Activated CD4-positive, alpha-beta memory T cell treated with anti-CD3 and anti-CD28 coated beads, Interleukin-2, amount 10 ng/mL, durations not matched to agents 7 days and 5 days (primary cell): ENCODE results near the gene ATG14. TPM values are rescaled to one million over a fixed set of nuclear protein-coding genes. Genes with fewer than 3 reads are reported as not detected.

Experiments
- CTCF ChIA-PET: fragments of 350-600 bp; sonication (Branson Sonifier 250); formaldehyde crosslinking; loops from one replicate; lab custom pipeline; 2021; ENCODE audit warnings: antibody characterized with exemption, inconsistent platforms; lab: Charles Lee
- POLR2A ChIA-PET: fragments of 350-600 bp; sonication (Branson Sonifier 250); formaldehyde crosslinking; loops from one replicate; lab custom pipeline; 2021; ENCODE audit warnings: antibody characterized with exemption; lab: Charles Lee
- DNase-seq: peaks from one replicate; pipeline ENCODE4 v3.0.0-alpha.2; 2020
- H3K27ac Mint-ChIP-seq: one replicate; pipeline ENCODE4 v1.8.0; 2021; ENCODE audit warnings: mild to moderate bottlenecking, mixed read lengths
- H3K27me3 Mint-ChIP-seq: one replicate; pipeline ENCODE4 v1.8.0; 2021; ENCODE audit warnings: mixed read lengths
- H3K36me3 Mint-ChIP-seq: one replicate; pipeline ENCODE4 v1.8.0; 2021; ENCODE audit warnings: low read depth, mixed read lengths
- H3K4me1 Mint-ChIP-seq: one replicate; pipeline ENCODE4 v1.8.0; 2021; ENCODE audit warnings: mixed read lengths
- H3K4me3 Mint-ChIP-seq: one replicate; pipeline ENCODE4 v1.8.0; 2021; ENCODE audit warnings: mild to moderate bottlenecking, mixed read lengths
- H3K9me3 Mint-ChIP-seq: one replicate; pipeline ENCODE4 v1.8.0; 2021; ENCODE audit warnings: mixed read lengths
- total RNA-seq, 2 experiments: library from RNA; stranded (reverse); gene quantifications; one replicate each; pipeline ENCODE4 v1.2.3, GENCODE V29; 2021

ATG14 gene
- total RNA-seq, 2 experiments from 2014 or later, result 5.5 TPM

DNA sequence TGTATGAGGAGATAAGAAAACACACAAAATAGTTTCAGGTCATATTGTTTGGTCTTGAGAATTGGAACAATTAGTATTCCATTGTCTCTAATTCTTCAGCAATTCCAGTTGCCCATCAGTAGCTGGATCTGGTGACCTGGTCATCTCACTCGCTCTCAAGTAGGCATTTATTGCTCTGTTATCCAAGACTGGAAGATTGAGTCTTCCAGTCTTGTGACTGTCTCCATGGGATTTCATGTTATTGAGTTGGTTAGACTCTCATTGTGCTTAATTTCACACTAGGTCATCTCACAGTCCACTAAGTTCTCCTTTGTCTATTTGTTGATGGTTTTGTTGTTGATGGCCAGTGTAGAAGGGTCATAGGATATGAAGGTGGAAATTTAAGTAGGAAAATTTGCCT is 92.9 kb downstream of the ATG14 start:
- Mint-ChIP-seq H3K4me1 (no peaks in the 10 kb centered on the region), H3K9me3 (peaks cover 8% of the 10 kb centered on the region), H3K4me3 (no peak overlapping the region), H3K27ac (no peak overlapping the region), H3K36me3 (peaks cover 36% of the 10 kb centered on the region), H3K27me3 (no peaks in the 10 kb centered on the region)
- CTCF ChIA-PET, result interaction anchor here (0.7 to 1.2 kb wide), 2 partner anchors 10 to 121 kb away, joined by 3 to 6 read pairs; no protein-coding TSS in a partner anchor
- DNase-seq, result no peak
- POLR2A ChIA-PET, result no interaction called here

- H3K4me3 Mint-ChIP-seq, result no peak overlapping the region
- peaks cover 17% of the 10 kb centered on the region for H3K9me3 Mint-ChIP-seq
- peaks cover 45% of the 10 kb centered on the region for H3K36me3 Mint-ChIP-seq
- H3K4me1 Mint-ChIP-seq, result peaks cover 8% of the 10 kb centered on the region
- POLR2A ChIA-PET, result no interaction called here
- H3K27me3 Mint-ChIP-seq, result no peaks in the 10 kb centered on the region
- CTCF ChIA-PET, result interaction anchor here (1.0 to 1.8 kb wide), 3 partner anchors 9 to 47 kb away, joined by 4 to 6 read pairs (median 5); no protein-coding TSS in a partner anchor
- DNase-seq, result no peak
- H3K27ac Mint-ChIP-seq, result no peak overlapping the region
These were observed 93.9 kb downstream of the ATG14 start for GRCh38 chr14:55317542-55318306.

DNA sequence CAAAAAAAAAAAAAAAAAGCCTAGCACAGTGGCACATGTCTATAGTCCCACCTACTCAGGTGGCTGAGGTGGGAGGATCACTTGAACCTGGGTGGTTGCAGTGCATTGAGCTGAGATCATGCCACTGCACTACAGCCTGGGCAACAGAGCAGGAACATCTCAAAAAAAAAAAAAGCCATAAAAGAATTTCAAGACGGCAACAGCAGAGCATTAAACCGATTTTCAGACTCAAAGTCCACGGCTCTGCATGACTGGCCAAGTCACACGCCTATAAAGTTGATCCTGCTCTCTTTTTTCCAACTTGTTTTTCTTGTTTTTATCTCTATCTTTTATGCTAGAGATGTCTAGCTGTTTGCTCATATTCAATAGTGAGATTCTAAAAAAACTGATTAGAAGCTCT is 95.1 kb downstream of the ATG14 start:
- no peak overlapping the region for H3K4me3 Mint-ChIP-seq
- ChIA-PET CTCF (interaction anchor here (0.7 to 1.8 kb wide), 5 partner anchors 10 to 769 kb away, joined by 3 to 5 read pairs (median 3); no protein-coding TSS in a partner anchor), POLR2A (interaction anchor here (1.2 kb wide), 1 partner anchor 30 kb away, joined by 3 read pairs; no protein-coding TSS in a partner anchor)
- H3K9me3 Mint-ChIP-seq, result peaks cover 22% of the 10 kb centered on the region
- no peak for DNase-seq
- no peak overlapping the region for H3K27ac Mint-ChIP-seq
- peaks cover 50% of the 10 kb centered on the region for H3K36me3 Mint-ChIP-seq
- H3K4me1 Mint-ChIP-seq, result peaks cover 8% of the 10 kb centered on the region
- no peaks in the 10 kb centered on the region for H3K27me3 Mint-ChIP-seq

Other genes starting within 250 kb of the ATG14 start
- 10 to 100 TPM; 89.7 to 95.8 TPM for gene DLGAP5, start 220.2 kb downstream of the ATG14 start, total RNA-seq
- gene FBXO34, start 140.4 kb downstream of the ATG14 start, total RNA-seq, result 10 to 100 TPM; 25.1 to 25.5 TPM
- not detected for gene TBPL2, start 28.8 kb upstream of the ATG14 start, total RNA-seq
- gene KTN1, start 168.4 kb upstream of the ATG14 start, total RNA-seq, result 10 to 100 TPM; 96.7 to 99.9 TPM